ENCODE results near the gene OR10P1.

- TF ChIP-seq CTCF (conservative IDR thresholded peaks at IDR 0.05) (no peak), ZFX (IDR thresholded peaks at IDR 0.05) (no peak)
Observed at GRCh38 chr12:55629058-55629841, 7.4 kb upstream of the OR10P1 start.

All from C4-2B (cell line).